Measurements from ENCODE around the gene USP8.

The USP8 gene

DNA sequence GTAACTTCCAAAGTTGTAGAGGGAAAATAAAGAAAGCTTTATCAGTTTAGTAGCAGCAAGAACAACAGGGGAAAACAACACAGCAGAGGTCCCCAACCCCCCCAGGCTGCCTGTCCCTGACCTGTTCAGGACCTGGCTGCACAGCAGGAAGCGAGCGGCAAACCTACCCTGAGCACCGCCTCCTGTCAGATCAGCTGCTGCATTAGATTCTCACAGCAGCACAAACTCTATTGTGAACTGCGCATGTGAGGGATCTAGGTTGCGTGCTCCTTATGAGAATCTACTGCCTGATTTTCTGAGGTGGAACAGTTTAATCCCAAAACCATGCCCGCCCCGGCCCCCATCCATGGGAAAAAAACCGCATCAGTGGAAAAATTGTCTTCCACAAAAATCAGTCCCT, 81.9 kb downstream of the USP8 start:
- Histone ChIP-seq H4K20me1 (no peaks in the 10 kb centered on the region), H3K9ac (no peak overlapping the region), H3K4me2 (no peak overlapping the region), H3K9me3 (replicated peaks in 1 of 11) (no peaks in the 10 kb centered on the region), H3K4me1 (peaks cover 0 to 9% (median 5%) of the 10 kb centered on the region in 10 experiments; a peak in 5 of 20 replicates), H3K27me3 (no peaks in the 10 kb centered on the region), H3K36me3 (peaks cover 25 to 50% (median 33%) of the 10 kb centered on the region in 11 experiments), H3K4me3 (no peak overlapping the region), H3K27ac (no peak overlapping the region)
- TF ChIP-seq Cebpa-rat (IDR thresholded peaks at IDR 0.05) = no peak

DNA sequence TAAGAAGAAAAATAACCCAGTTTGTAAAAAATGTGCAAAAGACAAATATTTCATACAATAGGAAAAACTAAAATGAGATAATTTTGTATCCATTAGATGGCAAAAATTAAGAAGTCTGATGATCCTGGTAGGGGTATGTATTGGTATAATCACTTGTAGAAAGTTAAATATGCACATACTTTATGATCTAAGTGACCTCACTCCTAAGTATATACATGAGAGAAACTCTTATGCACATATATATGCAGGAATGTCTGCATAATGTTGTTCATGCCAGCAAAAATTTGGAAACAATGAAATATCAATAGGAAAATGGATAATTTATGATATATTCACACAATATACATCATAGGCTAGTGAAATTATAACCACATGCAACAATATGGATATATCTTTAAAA, 88.8 kb downstream of the USP8 start:
- H4K20me1 ChIP-seq = no peaks in the 10 kb centered on the region
- no peak overlapping the region for H3K9ac ChIP-seq
- no peak overlapping the region for H3K4me3 ChIP-seq
- peaks cover 6 to 13% (median 9%) of the 10 kb centered on the region in 11 experiments for H3K9me3 ChIP-seq (replicated peaks in 1 of 11)
- no peak overlapping the region for H3K4me2 ChIP-seq
- no peaks in the 10 kb centered on the region for H3K4me1 ChIP-seq
- no peak for TF ChIP-seq Cebpa-rat (IDR thresholded peaks at IDR 0.05)
- no peaks in the 10 kb centered on the region for H3K27me3 ChIP-seq
- H3K27ac ChIP-seq = no peak overlapping the region
- H3K36me3 ChIP-seq = peaks cover 0 to 11% (median 0%) of the 10 kb centered on the region in 11 experiments; a peak in 5 of 22 replicates

DNA sequence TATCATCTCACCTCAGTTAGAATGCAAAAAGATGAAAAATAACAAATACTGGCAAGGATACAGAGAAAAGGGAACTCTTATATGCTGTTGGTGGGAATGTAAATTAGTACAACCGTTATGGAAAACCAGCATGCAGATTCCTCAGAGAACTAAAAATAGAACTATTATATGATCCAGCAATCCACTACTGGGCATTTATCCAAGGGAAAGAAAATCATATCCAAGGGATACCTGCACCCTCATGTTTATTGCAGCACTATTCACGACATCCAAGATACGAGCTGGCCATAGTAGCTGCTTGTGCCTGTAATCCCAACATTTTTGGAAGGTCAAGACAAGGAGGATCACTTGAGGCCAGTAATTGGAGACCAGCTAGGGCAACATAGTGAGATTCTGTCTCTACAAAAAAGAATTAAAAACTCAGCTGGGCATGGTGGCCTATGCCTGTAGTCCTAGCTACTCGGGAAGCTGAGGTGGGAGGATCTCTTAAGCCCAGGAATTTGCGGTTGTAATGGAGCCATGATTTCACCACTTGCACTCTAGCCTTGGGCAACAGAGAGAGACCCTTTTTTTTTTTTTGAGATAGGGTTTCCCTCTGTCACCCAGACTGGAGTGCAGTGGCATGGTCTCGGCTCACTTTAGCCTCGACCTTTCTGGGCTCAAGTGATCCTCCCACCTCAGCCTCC, 95.7 kb downstream of the USP8 start:
- Histone ChIP-seq H3K9ac (no peak overlapping the region), H3K4me2 (no peak overlapping the region), H3K27me3 (no peaks in the 10 kb centered on the region), H3K9me3 (replicated peaks in 1 of 11) (peaks cover 11 to 23% (median 15%) of the 10 kb centered on the region in 11 experiments), H4K20me1 (no peaks in the 10 kb centered on the region), H3K36me3 (peaks cover 0 to 7% (median 0%) of the 10 kb centered on the region in 11 experiments; a peak in 4 of 22 replicates), H3K4me1 (no peaks in the 10 kb centered on the region), H3K27ac (no peak overlapping the region), H3K4me3 (no peak overlapping the region)
- no peak for TF ChIP-seq Cebpa-rat (IDR thresholded peaks at IDR 0.05)

DNA sequence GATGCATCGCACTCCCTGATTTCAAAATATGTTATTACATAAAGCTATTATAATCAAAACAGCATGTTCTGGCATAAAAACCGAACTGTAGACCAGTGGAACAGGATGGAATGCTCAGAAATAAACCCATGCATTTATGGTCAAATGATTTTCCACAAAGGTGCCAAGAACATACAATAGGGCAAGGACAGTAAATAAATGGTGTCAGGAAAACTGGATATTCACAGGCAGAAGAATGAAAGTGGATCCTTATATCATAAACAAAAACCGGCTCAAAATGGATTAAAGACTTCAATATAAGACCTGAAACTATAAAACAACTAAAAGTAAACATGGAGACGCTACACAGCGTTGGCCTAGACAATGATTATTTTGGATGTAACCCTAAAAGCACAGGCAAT, 99.6 kb downstream of the USP8 start:
- Histone ChIP-seq H3K4me1 (no peaks in the 10 kb centered on the region), H3K4me2 (no peak overlapping the region), H3K27ac (no peak overlapping the region), H4K20me1 (no peaks in the 10 kb centered on the region), H3K27me3 (no peaks in the 10 kb centered on the region), H3K9ac (no peak overlapping the region), H3K4me3 (no peak overlapping the region), H3K9me3 (replicated peaks in 1 of 11) (peaks cover 0 to 5% (median 0%) of the 10 kb centered on the region in 11 experiments; a peak in 5 of 22 replicates), H3K36me3 (no peaks in the 10 kb centered on the region)
- no peak for TF ChIP-seq Cebpa-rat (IDR thresholded peaks at IDR 0.05)

DNA sequence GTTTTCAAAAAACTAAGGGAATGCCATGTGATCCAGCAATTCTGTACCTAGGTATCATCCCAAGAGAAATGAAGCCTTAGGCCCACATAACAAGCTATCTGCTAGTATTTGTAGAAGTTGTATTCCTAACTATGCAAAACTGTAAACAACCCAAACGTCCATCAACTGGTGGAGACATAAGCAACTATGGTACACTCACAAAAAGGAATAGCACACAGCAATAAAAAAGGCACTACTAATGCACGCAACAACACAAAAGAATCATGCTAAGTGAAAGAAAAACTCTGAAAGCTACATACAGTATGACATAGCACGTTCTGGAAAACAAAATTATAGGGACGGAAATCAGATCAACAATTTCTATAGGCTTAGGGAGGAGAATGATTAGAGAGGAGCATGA, 107.0 kb downstream of the USP8 start:
- no peak for TF ChIP-seq Cebpa-rat (IDR thresholded peaks at IDR 0.05)
- Histone ChIP-seq H3K4me1 (peaks cover 0 to 29% (median 11%) of the 10 kb centered on the region in 10 experiments; a peak in 13 of 20 replicates), H4K20me1 (no peaks in the 10 kb centered on the region), H3K27me3 (no peaks in the 10 kb centered on the region), H3K4me2 (peak overlapping the region in 7 of 11 experiments; percentile 39 to 64 (median 55); a peak in 11 of 22 replicates), H3K36me3 (no peaks in the 10 kb centered on the region), H3K4me3 (no peak overlapping the region), H3K9me3 (replicated peaks in 1 of 11) (0 out of 22 replicates have a peak, but pooled peaks cover 0 to 7% (median 0%) of the 10 kb centered on the region in 11 experiments), H3K9ac (no peak overlapping the region), H3K27ac (no peak overlapping the region)

DNA sequence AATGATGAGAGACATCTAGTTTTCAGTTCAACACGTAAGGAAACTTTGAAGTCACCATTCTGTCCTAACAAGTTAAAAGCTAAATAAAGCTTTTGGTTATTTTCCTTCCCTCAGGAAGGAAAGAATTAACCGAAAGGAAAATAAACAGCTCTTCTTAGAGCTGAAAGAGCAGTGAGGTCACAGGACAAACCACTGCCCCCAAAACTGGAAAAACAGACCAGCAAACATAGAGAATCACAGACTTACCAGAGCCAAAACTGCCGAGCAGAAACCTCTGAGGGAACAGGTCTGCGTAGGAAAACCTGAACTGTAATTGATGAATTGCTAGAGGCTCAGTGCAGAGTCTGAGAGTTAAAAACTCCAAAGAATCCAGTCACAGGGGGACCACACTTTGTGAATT, 107.6 kb downstream of the USP8 start:
- TF ChIP-seq Cebpa-rat (IDR thresholded peaks at IDR 0.05) = no peak
- Histone ChIP-seq H3K9me3 (replicated peaks in 1 of 11) (0 out of 22 replicates have a peak, but pooled peaks cover 0 to 7% (median 0%) of the 10 kb centered on the region in 11 experiments), H3K27me3 (no peaks in the 10 kb centered on the region), H3K4me1 (peaks cover 0 to 29% (median 11%) of the 10 kb centered on the region in 10 experiments; a peak in 13 of 20 replicates), H3K4me2 (peak overlapping the region in 8 of 11 experiments; percentile 20 to 64 (median 50); a peak in 16 of 22 replicates), H3K27ac (no peak overlapping the region), H3K9ac (0 out of 22 replicates have a peak overlapping the region, but pooled peaks of 1 of the 11 experiments have one; percentile 29), H4K20me1 (no peaks in the 10 kb centered on the region), H3K36me3 (no peaks in the 10 kb centered on the region), H3K4me3 (no peak overlapping the region)

DNA sequence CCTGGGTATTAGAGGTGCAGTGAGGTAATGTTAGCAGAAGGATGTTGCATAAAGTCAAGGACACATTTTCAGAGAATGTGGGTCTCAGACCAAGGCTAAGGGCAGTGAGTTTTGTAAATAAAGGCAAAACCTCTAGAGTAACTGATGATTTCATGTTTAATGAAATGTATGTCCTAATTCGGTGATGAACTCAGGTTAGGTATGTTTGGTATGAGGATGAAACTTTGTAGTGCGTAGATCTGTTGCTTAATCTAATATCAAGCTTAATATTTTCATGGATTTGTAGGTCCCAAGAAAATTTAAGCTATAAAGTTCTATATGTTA, 118.6 kb downstream of the USP8 start:
- no peaks in the 10 kb centered on the region for H3K36me3 ChIP-seq
- no peaks in the 10 kb centered on the region for H4K20me1 ChIP-seq
- H3K27ac ChIP-seq = no peak overlapping the region
- no peak overlapping the region for H3K4me2 ChIP-seq
- H3K4me1 ChIP-seq = peaks cover 0 to 20% (median 8%) of the 10 kb centered on the region in 10 experiments; a peak in 14 of 20 replicates
- no peak overlapping the region for H3K9ac ChIP-seq
- H3K4me3 ChIP-seq = no peak overlapping the region
- no peaks in the 10 kb centered on the region for H3K27me3 ChIP-seq
- no peak for TF ChIP-seq Cebpa-rat (IDR thresholded peaks at IDR 0.05)
- H3K9me3 ChIP-seq (replicated peaks in 1 of 11) = no peaks in the 10 kb centered on the region

DNA sequence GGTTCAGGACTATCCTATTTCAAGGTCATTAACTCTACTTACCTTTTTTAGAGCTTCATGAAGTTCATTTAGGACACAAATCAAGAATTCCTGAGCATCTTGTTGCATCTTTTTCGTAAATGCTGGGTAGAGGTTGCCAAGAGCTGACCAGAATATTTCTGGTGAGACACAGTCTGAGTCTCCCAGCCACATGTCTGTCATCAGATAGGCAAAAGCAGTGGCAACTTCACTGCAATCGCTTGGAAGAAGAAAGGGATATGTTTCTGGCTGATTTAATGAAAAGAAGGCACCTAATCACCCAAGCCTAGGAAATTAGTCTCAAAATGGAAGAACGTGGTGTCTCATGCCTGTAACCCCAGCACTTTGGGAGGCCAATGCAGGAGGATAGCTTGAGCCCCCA, 119.4 kb downstream of the USP8 start:
- no peak overlapping the region for H3K27ac ChIP-seq

DNA sequence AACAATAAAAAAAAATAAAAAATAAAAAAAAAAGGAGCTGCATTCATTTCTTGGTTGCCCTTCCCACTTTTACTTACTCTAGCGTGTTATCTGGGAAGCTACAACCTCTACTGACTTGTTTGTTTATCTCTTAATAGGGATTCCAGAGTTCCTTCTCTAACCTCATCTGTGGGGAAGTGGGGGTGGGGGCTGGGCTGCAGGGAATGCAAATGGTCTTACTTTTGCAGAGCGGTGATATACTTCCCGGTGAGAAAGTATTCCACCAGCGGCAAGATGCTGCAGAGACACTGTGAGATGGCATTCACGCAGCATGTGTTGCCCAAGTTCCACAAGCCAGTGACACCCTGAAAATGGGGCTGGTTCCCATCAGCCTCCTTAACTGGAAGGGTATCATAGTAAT, 120.2 kb downstream of the USP8 start:
- no peak for TF ChIP-seq Cebpa-rat (IDR thresholded peaks at IDR 0.05)
- H3K27me3 ChIP-seq = no peaks in the 10 kb centered on the region
- H3K9me3 ChIP-seq (replicated peaks in 1 of 11) = no peaks in the 10 kb centered on the region
- peaks cover 0 to 20% (median 8%) of the 10 kb centered on the region in 10 experiments; a peak in 14 of 20 replicates for H3K4me1 ChIP-seq
- H3K36me3 ChIP-seq = no peaks in the 10 kb centered on the region
- H4K20me1 ChIP-seq = no peaks in the 10 kb centered on the region
- no peak overlapping the region for H3K27ac ChIP-seq
- peak overlapping the region in 1 of 11 experiments; percentile 37; a peak in 1 of 22 replicates for H3K4me2 ChIP-seq
- no peak overlapping the region for H3K4me3 ChIP-seq
- H3K9ac ChIP-seq = no peak overlapping the region

More for the DNA sequence above, 119.4 kb downstream of the USP8 start:
- H3K9me3 ChIP-seq (replicated peaks in 1 of 11) = no peaks in the 10 kb centered on the region
- no peak overlapping the region for H3K4me2 ChIP-seq
- no peak for TF ChIP-seq Cebpa-rat (IDR thresholded peaks at IDR 0.05)
- H3K4me3 ChIP-seq = no peak overlapping the region
- no peak overlapping the region for H3K9ac ChIP-seq
- no peaks in the 10 kb centered on the region for H4K20me1 ChIP-seq
- H3K4me1 ChIP-seq = peaks cover 0 to 20% (median 8%) of the 10 kb centered on the region in 10 experiments; a peak in 14 of 20 replicates
- no peaks in the 10 kb centered on the region for H3K36me3 ChIP-seq
- no peaks in the 10 kb centered on the region for H3K27me3 ChIP-seq

All from BLaER1 treated with 17β-estradiol and CSF1 and Interleukin-3, amounts not matched to agents 10 nM and 100 nM (cell line).